Measurements from ENCODE around the gene NAA60.

- TF ChIP-seq CTCF (IDR thresholded peaks at IDR 0.05) (no peak), POLR2A (IDR thresholded peaks at IDR 0.05) (no peak)
Measured at GRCh38 chr16:3431779-3432219, 11.7 kb upstream of the NAA60 start.

All from body of pancreas (tissue), 4 donors.